HG02623 (cell line): Measurements from ENCODE around the gene METAP1D.

ENCODE experiments used
- ATAC-seq: cut with Tn5 transposase; IDR thresholded peaks from one replicate; pipeline ENCODE4 v1.9.1; 2021; ENCODE audit warnings: moderate library complexity; ENCODE audit not compliant: unreplicated experiment

Gene METAP1D

GRCh38 chr2:172090044-172090961 lies 90.5 kb downstream of the METAP1D start:
- no peak for ATAC-seq

- ATAC-seq, result no peak
Measured at GRCh38 chr2:172091000-172091641, 91.4 kb downstream of the METAP1D start.

GRCh38 chr2:172091761-172092566 lies 92.2 kb downstream of the METAP1D start:
- no peak for ATAC-seq

- ATAC-seq, result no peak
Measured at GRCh38 chr2:172092716-172093415, 93.1 kb downstream of the METAP1D start.

- no peak for ATAC-seq
Measured at GRCh38 chr2:172093416-172094293, 93.9 kb downstream of the METAP1D start.

GRCh38 chr2:172094294-172095145 lies 94.8 kb downstream of the METAP1D start:
- ATAC-seq, result no peak

GRCh38 chr2:172095146-172095904 lies 95.6 kb downstream of the METAP1D start:
- ATAC-seq, result no peak

- ATAC-seq, result no peak
Measured at GRCh38 chr2:172095905-172096625, 96.3 kb downstream of the METAP1D start.

- ATAC-seq, result no peak
Measured at GRCh38 chr2:172096626-172097547, 97.1 kb downstream of the METAP1D start.

GRCh38 chr2:172097557-172098131 lies 97.9 kb downstream of the METAP1D start:
- ATAC-seq, result no peak

- no peak for ATAC-seq
Measured at GRCh38 chr2:172098287-172098649, 98.5 kb downstream of the METAP1D start.

- ATAC-seq, result no peak
Measured at GRCh38 chr2:172098650-172099471, 99.1 kb downstream of the METAP1D start.

GRCh38 chr2:172099472-172100079 lies 99.8 kb downstream of the METAP1D start:
- no peak for ATAC-seq

GRCh38 chr2:172100080-172100934 lies 100.6 kb downstream of the METAP1D start:
- no peak for ATAC-seq
